ENCODE results near the gene ACHE.

GRCh38 chr7:100888291-100888987 is 7.2 kb downstream of the ACHE start:
- TF ChIP-seq, protein P1, sequence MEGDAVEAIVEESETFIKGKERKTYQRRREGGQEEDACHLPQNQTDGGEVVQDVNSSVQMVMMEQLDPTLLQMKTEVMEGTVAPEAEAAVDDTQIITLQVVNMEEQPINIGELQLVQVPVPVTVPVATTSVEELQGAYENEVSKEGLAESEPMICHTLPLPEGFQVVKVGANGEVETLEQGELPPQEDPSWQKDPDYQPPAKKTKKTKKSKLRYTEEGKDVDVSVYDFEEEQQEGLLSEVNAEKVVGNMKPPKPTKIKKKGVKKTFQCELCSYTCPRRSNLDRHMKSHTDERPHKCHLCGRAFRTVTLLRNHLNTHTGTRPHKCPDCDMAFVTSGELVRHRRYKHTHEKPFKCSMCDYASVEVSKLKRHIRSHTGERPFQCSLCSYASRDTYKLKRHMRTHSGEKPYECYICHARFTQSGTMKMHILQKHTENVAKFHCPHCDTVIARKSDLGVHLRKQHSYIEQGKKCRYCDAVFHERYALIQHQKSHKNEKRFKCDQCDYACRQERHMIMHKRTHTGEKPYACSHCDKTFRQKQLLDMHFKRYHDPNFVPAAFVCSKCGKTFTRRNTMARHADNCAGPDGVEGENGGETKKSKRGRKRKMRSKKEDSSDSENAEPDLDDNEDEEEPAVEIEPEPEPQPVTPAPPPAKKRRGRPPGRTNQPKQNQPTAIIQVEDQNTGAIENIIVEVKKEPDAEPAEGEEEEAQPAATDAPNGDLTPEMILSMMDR (IDR thresholded peaks at IDR 0.05): no peak
- no peak for TF ChIP-seq POLR2AphosphoS5 (IDR thresholded peaks at IDR 0.05)
- no peak for TF ChIP-seq POLR2A (IDR thresholded peaks at IDR 0.05)
- TF ChIP-seq EP300 (IDR thresholded peaks at IDR 0.05): no peak

Data from sigmoid colon (tissue), 4 donors.